ENCODE results near the gene ECHS1. TPM values are rescaled to one million over a fixed set of nuclear protein-coding genes. Genes with fewer than 3 reads are reported as not detected.

The ECHS1 gene
- total RNA-seq, 2 experiments from 2014 or later = 50.7 to 51.4 TPM

DNA sequence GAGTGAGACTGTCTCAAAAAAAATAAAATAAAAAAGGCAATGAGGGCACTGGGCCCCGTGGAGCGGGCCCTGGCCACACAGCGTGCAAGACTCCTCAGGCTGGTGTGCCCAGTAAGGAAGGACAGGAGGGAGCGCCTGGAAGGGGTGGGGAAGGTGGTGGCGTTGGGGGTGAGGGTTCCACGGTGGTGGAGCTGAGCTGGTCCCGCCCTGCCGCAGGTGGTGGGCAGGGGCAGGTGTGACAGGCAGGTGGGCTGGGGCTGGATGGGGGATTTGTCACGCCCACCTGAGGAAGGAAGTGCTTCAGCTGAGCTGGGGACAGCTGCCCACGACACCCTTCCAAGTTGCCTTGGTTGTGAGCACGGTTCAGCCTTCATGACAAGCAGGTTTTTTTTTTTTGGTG, 26.7 kb downstream of the ECHS1 start:
- POLR2A ChIA-PET = interaction anchor here (2.7 kb wide), 1 partner anchor 11 kb away, joined by 12 read pairs; the partner anchor contains the start of gene FUOM
- ATAC-seq = no peak
- H3K9me3 Mint-ChIP-seq = no peaks in the 10 kb centered on the region
- peaks cover 34% of the 10 kb centered on the region for H3K27me3 Mint-ChIP-seq
- H3K4me3 Mint-ChIP-seq = no peak overlapping the region
- peaks cover 7% of the 10 kb centered on the region for H3K4me1 Mint-ChIP-seq (ENCODE audit: low read depth)
- TF ChIP-seq, protein P1, sequence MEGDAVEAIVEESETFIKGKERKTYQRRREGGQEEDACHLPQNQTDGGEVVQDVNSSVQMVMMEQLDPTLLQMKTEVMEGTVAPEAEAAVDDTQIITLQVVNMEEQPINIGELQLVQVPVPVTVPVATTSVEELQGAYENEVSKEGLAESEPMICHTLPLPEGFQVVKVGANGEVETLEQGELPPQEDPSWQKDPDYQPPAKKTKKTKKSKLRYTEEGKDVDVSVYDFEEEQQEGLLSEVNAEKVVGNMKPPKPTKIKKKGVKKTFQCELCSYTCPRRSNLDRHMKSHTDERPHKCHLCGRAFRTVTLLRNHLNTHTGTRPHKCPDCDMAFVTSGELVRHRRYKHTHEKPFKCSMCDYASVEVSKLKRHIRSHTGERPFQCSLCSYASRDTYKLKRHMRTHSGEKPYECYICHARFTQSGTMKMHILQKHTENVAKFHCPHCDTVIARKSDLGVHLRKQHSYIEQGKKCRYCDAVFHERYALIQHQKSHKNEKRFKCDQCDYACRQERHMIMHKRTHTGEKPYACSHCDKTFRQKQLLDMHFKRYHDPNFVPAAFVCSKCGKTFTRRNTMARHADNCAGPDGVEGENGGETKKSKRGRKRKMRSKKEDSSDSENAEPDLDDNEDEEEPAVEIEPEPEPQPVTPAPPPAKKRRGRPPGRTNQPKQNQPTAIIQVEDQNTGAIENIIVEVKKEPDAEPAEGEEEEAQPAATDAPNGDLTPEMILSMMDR (IDR thresholded peaks at IDR 0.05) = no peak
- CTCF ChIA-PET = no interaction called here
- no peak for DNase-seq
- intact Hi-C loops (cut with micrococcal nuclease) = no loop called here
- H3K27ac Mint-ChIP-seq = no peak overlapping the region
- no peaks in the 10 kb centered on the region for H3K36me3 Mint-ChIP-seq (ENCODE audit: low read depth)

DNA sequence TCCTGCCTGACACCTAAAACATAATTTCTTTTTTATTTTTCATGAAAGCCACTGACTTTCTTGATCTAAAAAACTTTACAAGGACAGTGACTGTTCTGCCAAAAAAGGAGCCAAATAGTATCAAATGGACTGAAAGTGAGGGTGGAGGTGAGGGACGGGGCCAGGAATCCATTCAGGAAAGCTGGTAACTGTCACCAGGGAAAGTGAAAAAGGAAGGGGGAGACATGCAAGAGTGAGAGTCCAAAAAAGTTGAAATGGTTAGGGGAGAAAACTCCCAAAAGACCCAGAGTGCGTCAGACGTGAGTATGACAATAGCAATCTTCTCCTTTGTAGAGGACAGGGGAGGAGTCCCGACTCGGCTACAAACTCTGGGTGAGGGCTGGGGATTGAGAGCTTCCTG, 28.9 kb downstream of the ECHS1 start:
- Mint-ChIP-seq H3K4me1 (ENCODE audit: low read depth) (peaks cover 6% of the 10 kb centered on the region), H3K36me3 (ENCODE audit: low read depth) (no peaks in the 10 kb centered on the region), H3K9me3 (no peaks in the 10 kb centered on the region), H3K4me3 (no peak overlapping the region), H3K27me3 (peaks cover 32% of the 10 kb centered on the region), H3K27ac (no peak overlapping the region)
- TF ChIP-seq, protein P1 (IDR thresholded peaks at IDR 0.05) = no peak
- no peak for ATAC-seq
- no peak for DNase-seq
- ChIA-PET CTCF (interaction anchor here (2.9 kb wide), 1 partner anchor 14 kb away, joined by 14 read pairs; no protein-coding TSS in a partner anchor), POLR2A (no interaction called here)
- intact Hi-C loops (cut with micrococcal nuclease) = no loop called here

DNA sequence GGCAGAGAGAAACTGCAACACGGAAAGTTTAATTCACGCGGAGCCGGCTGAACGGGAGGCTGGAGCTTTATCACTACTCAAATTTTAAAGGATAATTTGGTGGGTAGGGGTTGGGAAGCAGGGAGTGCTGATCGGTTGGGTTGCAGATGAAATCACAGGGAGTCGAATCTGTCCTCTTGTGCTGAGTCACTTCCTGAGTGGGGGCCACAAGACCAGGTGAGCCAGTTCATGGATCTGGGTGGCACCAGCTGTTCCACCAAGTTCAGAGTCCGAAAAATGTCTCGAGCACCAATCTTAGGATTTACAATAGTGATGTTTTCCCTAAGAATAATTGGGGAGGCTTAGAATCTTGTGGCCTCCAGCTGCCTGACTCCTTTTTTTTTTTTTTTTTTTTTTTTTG, 29.6 kb downstream of the ECHS1 start:
- TF ChIP-seq, protein P1 (IDR thresholded peaks at IDR 0.05) = no peak
- Mint-ChIP-seq H3K4me3 (no peak overlapping the region), H3K4me1 (ENCODE audit: low read depth) (peaks cover 4% of the 10 kb centered on the region), H3K27ac (no peak overlapping the region), H3K9me3 (no peaks in the 10 kb centered on the region), H3K27me3 (peaks cover 30% of the 10 kb centered on the region), H3K36me3 (ENCODE audit: low read depth) (no peaks in the 10 kb centered on the region)
- POLR2A ChIA-PET = no interaction called here
- no peak for ATAC-seq
- no peak for DNase-seq
- intact Hi-C loops (cut with micrococcal nuclease) = no loop called here
- CTCF ChIA-PET = interaction anchor here (2.9 kb wide), 1 partner anchor 14 kb away, joined by 14 read pairs; no protein-coding TSS in a partner anchor

DNA sequence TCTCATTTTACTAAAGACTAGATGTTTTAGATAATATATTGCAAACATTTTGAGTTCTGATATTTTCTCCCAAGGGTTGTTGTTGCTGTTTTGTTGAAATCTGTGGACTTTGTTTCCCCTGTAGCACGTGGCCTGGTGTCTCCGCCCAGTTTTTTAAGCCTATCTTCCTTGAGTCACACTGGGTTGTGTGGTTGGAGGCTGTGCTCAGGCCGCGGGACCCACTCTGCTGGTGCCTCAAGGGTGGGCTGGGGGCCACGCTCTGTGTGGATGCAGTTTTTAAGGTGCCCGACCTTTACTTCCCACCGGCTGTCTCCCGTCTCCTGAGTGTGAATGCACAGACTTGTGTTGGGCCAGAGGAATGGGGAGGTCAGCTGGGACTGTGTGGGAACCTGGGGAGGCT, 30.2 kb downstream of the ECHS1 start:
- peaks cover 4% of the 10 kb centered on the region for H3K4me1 Mint-ChIP-seq (ENCODE audit: low read depth)
- TF ChIP-seq, protein P1 (IDR thresholded peaks at IDR 0.05) = no peak
- intact Hi-C loops (cut with micrococcal nuclease) = no loop called here
- H3K27ac Mint-ChIP-seq = no peak overlapping the region
- DNase-seq (no peak), ATAC-seq (no peak)
- no peaks in the 10 kb centered on the region for H3K9me3 Mint-ChIP-seq
- ChIA-PET CTCF (interaction anchor here (2.9 kb wide), 1 partner anchor 13 kb away, joined by 14 read pairs; no protein-coding TSS in a partner anchor), POLR2A (no interaction called here)
- no peaks in the 10 kb centered on the region for H3K36me3 Mint-ChIP-seq (ENCODE audit: low read depth)
- H3K27me3 Mint-ChIP-seq = peaks cover 30% of the 10 kb centered on the region
- H3K4me3 Mint-ChIP-seq = no peak overlapping the region

DNA sequence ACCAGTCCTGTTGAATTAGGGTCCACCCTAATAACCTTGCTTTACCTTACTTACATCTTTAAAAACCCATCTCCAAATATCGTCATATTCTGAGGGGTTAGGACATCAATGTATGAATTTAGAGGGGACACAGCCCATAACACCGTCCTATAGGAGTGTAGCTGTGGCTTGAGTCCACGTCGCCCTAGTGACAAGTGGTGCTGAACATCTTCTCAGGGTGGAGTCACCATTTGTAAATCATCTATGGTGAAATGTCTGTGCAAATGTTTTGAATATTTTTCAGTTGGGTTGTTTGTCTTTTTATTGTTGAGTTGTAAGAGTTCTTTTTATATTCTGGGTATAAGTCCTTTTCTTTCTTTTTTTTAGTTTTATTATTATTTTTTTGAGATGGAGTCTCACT, 31.2 kb downstream of the ECHS1 start:
- CTCF ChIA-PET = interaction anchor here (0.9 kb wide), 2 partner anchors 12 to 34 kb away, joined by 3 read pairs; no protein-coding TSS in a partner anchor
- H3K4me3 Mint-ChIP-seq = no peak overlapping the region
- intact Hi-C loops (cut with micrococcal nuclease) = no loop called here
- TF ChIP-seq, protein P1 (IDR thresholded peaks at IDR 0.05) = no peak
- peaks cover 29% of the 10 kb centered on the region for H3K27me3 Mint-ChIP-seq
- H3K9me3 Mint-ChIP-seq = no peaks in the 10 kb centered on the region
- H3K27ac Mint-ChIP-seq = no peak overlapping the region
- H3K4me1 Mint-ChIP-seq (ENCODE audit: low read depth) = peaks cover 4% of the 10 kb centered on the region
- no peak for DNase-seq
- POLR2A ChIA-PET = no interaction called here
- H3K36me3 Mint-ChIP-seq (ENCODE audit: low read depth) = no peaks in the 10 kb centered on the region
- no peak for ATAC-seq

All from activated CD8-positive, alpha-beta T cell treated with anti-CD3 and anti-CD28 coated beads for 36 hours (primary cell).